Brain microvascular endothelial cell (primary cell): ENCODE measurements around the gene H6PD.

ENCODE experiments used
- DNase-seq: peaks from one replicate; pipeline ENCODE4 v3.0.0-alpha.2; 2020
- H3K27ac ChIP-seq: fragments of 250-450 bp; sonication (Bioruptor Pico); 2 replicates; pipeline ENCODE4 v1.5.1; 2020; ENCODE audit warnings: mild to moderate bottlenecking, moderate library complexity
- H3K27me3 ChIP-seq: fragments of 250-450 bp; sonication (Bioruptor Pico); replicated peaks from 2 replicates; pipeline ENCODE4 v1.5.1; 2020; ENCODE audit warnings: mild to moderate bottlenecking
- H3K36me3 ChIP-seq: fragments of 250-450 bp; sonication (Bioruptor Pico); replicated peaks from 2 replicates; pipeline ENCODE4 v1.5.1; 2020; ENCODE audit warnings: mild to moderate bottlenecking
- H3K4me3 ChIP-seq: 2 replicates; pipeline ENCODE4 v1.5.1; 2011; ENCODE audit warnings: low read depth, mild to moderate bottlenecking, control low read depth, low read length, moderate library complexity
- in situ Hi-C: cut with HindIII; loops from 2 replicates; pipeline ENCODE4 v1.10.0; 2017; ENCODE audit warnings: low sequenced_read_pairs, low pct_ligation_motif_present
- TF ChIP-seq, protein P1 (sequence below): IDR thresholded peaks from 2 replicates; pipeline ENCODE4 v1.5.1; 2011; ENCODE audit warnings: low read depth, mild to moderate bottlenecking, moderate library complexity, low read length, control low read depth, inconsistent platforms; ENCODE audit errors: missing control alignments

H6PD gene

DNA sequence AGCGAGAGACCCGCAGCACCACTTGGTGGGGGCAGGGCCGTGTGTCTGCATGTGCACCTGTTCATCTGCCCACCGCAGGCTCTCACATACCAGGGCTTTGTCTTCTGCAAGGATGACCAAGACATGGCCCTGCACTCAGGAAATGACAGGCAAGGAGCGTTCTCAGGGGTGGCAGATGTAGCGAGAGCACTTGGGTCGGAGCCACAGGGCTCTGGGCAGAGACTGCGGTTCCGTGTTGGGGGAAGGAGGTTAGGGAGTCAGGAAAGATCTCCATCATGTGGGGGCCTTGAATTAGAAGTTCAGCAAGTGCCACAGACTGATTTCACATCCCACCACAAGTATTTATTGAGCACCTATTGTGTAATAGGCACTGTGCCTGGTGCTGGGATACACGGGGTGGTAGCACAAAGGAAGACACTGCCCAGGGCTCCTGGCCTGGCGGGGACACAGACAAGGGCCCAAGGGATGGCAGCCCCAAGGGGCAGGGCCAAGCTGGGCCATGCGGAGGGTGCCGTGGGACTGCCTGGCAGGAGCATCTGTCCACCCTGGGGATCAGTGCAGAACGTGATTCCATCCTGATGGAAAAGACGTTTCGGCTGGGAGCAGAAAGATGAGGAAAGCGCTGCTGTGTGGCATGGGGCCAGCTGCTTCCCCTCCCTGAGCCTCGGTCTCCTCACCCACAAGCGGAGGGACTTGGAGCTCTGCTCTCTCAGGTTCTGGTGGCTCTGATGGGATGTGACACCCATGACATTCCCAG is 46.7 kb downstream of the H6PD start:
- TF ChIP-seq, protein P1, sequence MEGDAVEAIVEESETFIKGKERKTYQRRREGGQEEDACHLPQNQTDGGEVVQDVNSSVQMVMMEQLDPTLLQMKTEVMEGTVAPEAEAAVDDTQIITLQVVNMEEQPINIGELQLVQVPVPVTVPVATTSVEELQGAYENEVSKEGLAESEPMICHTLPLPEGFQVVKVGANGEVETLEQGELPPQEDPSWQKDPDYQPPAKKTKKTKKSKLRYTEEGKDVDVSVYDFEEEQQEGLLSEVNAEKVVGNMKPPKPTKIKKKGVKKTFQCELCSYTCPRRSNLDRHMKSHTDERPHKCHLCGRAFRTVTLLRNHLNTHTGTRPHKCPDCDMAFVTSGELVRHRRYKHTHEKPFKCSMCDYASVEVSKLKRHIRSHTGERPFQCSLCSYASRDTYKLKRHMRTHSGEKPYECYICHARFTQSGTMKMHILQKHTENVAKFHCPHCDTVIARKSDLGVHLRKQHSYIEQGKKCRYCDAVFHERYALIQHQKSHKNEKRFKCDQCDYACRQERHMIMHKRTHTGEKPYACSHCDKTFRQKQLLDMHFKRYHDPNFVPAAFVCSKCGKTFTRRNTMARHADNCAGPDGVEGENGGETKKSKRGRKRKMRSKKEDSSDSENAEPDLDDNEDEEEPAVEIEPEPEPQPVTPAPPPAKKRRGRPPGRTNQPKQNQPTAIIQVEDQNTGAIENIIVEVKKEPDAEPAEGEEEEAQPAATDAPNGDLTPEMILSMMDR, result no peak
- no peaks in the 10 kb centered on the region for H3K36me3 ChIP-seq
- peak overlapping the region; percentile 52 for H3K27ac ChIP-seq
- no peaks in the 10 kb centered on the region for H3K27me3 ChIP-seq
- H3K4me3 ChIP-seq, result no peak overlapping the region
- no peak for DNase-seq
- in situ Hi-C loops, result no loop called here

DNA sequence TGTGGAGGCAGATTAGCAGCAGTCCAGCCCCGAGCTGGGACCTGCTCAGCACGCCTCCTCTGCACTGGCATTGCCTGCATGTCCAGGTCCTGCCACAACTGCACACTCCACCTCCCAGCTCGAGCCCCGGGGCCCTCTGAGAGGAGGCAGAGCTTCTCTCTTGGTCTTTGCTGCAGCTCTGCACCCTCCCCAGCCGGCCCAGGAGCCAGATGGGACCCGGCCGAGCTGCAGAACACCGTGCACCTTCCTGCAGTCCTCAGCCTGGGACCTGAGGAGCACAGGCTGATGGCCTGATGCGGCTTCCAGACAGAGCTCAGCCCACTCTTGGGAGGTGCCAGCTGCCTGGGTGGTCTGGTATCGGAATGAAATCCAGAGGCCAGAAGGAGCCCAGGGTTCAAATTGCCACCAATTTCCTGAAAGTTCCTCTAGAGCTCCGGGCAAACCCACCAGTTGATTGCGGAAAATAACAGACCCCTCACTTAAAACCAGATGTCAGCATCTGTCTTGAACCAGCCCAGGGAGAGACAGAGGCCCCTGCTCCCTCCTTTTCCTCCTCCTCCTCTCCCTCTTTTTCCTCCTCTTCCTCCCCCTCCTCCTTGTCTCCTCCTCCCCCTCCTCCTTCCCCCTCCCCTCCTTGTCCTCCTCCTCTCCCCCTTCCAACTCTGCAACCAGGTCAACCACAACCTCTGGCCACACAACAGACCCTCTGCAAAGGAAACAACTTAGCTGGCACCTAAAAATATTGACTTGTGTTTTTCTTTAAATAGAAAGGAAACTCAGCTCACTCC is 47.5 kb downstream of the H6PD start:
- in situ Hi-C loops, result no loop called here
- DNase-seq, result no peak
- Histone ChIP-seq H3K36me3 (no peaks in the 10 kb centered on the region), H3K4me3 (no peak overlapping the region), H3K27me3 (no peaks in the 10 kb centered on the region), H3K27ac (no peak overlapping the region)
- TF ChIP-seq, protein P1, result no peak

DNA sequence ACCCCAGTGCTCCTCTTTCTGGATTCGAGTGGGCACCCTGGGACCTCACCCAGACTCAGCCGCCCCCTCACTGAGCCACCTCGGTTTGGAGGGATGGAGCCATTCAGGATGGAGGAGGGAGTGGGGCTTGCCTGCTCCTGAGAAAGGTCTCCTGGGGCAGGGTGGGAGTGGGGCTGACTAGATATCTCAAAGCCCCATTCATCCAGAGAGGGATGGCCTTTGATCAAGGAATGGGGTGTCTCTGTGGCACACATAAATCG is 48.1 kb downstream of the H6PD start:
- TF ChIP-seq, protein P1, result no peak
- H3K27me3 ChIP-seq, result no peaks in the 10 kb centered on the region
- no peak for DNase-seq
- in situ Hi-C loops, result no loop called here
- no peaks in the 10 kb centered on the region for H3K36me3 ChIP-seq
- H3K27ac ChIP-seq, result no peak overlapping the region
- H3K4me3 ChIP-seq, result no peak overlapping the region

DNA sequence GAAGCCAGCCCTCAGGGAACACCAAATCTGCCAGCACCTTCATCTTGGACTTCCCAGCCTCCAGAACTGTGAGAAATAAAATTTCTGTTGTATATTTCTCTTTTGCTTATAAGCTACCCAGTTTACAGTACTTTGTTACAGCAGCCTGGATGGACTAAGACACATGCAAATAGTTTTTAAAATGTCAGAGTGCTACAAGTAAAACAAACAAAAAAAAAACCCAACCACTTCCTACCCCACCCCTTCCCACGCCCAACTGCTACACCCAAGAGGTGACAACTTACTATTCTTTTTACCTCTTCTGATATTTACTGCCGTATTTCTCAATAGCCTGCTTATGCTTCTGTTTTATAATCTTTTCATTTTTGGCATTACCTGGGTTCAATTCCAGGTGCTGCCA is 49.5 kb downstream of the H6PD start:
- no peaks in the 10 kb centered on the region for H3K27me3 ChIP-seq
- in situ Hi-C loops, result no loop called here
- TF ChIP-seq, protein P1, result no peak
- no peaks in the 10 kb centered on the region for H3K36me3 ChIP-seq
- DNase-seq, result no peak
- no peak overlapping the region for H3K4me3 ChIP-seq
- no peak overlapping the region for H3K27ac ChIP-seq

- Histone ChIP-seq H3K27me3 (no peaks in the 10 kb centered on the region), H3K4me3 (no peak overlapping the region), H3K36me3 (no peaks in the 10 kb centered on the region), H3K27ac (no peak overlapping the region)
- TF ChIP-seq, protein P1, result no peak
- no peak for DNase-seq
- in situ Hi-C loops, result no loop called here
Measured at GRCh38 chr1:9286556-9286955, 52.0 kb downstream of the H6PD start.
